Gastroesophageal sphincter (tissue), 3 donors: ENCODE data around the gene PISD.

Experiments
- EP300 ChIP-seq: sonication (generic); formaldehyde crosslinking; IDR thresholded peaks from one replicate; pipeline ENCODE4 v1.6.1; 2017; ENCODE audit warnings: antibody characterized with exemption, mild to moderate bottlenecking
- TF ChIP-seq, protein P1 (sequence below), 4 experiments: fragments of 200-600 bp in 2 of 4; fragments of 450-650 bp in 2 of 4; sonication (generic) in 1 of 4; IDR thresholded peaks; one replicate each; pipeline ENCODE4 v1.5.1; 2017 to 2019; ENCODE audit warnings: antibody characterized with exemption in 4 of 4, mild to moderate bottlenecking in 2 of 4, moderate library complexity in 2 of 4

DNA sequence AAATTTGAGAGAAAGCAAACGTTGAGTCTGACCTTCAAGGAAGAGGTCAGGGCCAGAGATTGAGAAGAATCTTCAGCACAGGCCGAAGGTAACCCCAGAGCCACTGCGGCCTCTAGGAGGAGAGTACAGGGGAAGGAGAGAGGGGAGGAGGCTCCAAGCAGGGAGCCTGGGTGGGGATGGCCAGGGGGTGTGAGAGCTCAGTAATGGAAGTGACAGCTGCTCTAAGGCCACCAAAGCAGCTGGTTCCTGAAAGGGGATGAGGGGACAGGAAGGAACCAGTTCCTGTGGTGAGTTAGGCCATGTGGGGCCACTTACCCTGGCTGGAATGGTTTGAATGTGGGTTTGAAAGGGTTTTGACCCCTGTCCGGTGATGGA is 46.1 kb downstream of the PISD start:
- TF ChIP-seq, protein P1, sequence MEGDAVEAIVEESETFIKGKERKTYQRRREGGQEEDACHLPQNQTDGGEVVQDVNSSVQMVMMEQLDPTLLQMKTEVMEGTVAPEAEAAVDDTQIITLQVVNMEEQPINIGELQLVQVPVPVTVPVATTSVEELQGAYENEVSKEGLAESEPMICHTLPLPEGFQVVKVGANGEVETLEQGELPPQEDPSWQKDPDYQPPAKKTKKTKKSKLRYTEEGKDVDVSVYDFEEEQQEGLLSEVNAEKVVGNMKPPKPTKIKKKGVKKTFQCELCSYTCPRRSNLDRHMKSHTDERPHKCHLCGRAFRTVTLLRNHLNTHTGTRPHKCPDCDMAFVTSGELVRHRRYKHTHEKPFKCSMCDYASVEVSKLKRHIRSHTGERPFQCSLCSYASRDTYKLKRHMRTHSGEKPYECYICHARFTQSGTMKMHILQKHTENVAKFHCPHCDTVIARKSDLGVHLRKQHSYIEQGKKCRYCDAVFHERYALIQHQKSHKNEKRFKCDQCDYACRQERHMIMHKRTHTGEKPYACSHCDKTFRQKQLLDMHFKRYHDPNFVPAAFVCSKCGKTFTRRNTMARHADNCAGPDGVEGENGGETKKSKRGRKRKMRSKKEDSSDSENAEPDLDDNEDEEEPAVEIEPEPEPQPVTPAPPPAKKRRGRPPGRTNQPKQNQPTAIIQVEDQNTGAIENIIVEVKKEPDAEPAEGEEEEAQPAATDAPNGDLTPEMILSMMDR (IDR thresholded peaks at IDR 0.05) = no peak
- TF ChIP-seq EP300 = no peak
